ENCODE data around the gene FAHD1. TPM values are rescaled to one million over a fixed set of nuclear protein-coding genes. Genes with fewer than 3 reads are reported as not detected.

The FAHD1 gene
- total RNA-seq, 4 donors from 2014 or later = 40.9 to 52.5 (median 45.0) TPM

GRCh38 chr16:1782408-1783264, 44.4 kb upstream of the FAHD1 start, which contains the start of the genes NUBP2 and SPSB3:
TSS of gene NUBP2 (plus strand) at chr16:1782960. CDS start at chr16:1783021, 61 bp downstream.
TSS of gene SPSB3 (minus strand) at chr16:1782571. CDS start at chr16:1781483, 1,088 bp downstream.
- H3K9me3 ChIP-seq = no peaks in the 10 kb centered on the region
- peaks cover 14 to 28% of the 10 kb centered on the region in 2 donors for H3K4me1 ChIP-seq
- WGBS, 2 donors = 0% methylated on average over 1 to 7 of the region's 102 CpGs
- peak; percentile 100 for DNase-seq
- H3K36me3 ChIP-seq = peaks cover 13 to 15% of the 10 kb centered on the region in 2 donors
- H3K4me3 ChIP-seq (replicated peaks in 1 of 3) = peak within 1 kb of the TSS; percentile 61 to 92 (median 75)
- peak within 1 kb of the TSS in 1 of 3 donors; percentile 60 for H3K27ac ChIP-seq
- TF ChIP-seq POLR2A (IDR thresholded peaks at IDR 0.05) = peak in 1 of 2 donors; percentile 66
- TF ChIP-seq, protein P1, sequence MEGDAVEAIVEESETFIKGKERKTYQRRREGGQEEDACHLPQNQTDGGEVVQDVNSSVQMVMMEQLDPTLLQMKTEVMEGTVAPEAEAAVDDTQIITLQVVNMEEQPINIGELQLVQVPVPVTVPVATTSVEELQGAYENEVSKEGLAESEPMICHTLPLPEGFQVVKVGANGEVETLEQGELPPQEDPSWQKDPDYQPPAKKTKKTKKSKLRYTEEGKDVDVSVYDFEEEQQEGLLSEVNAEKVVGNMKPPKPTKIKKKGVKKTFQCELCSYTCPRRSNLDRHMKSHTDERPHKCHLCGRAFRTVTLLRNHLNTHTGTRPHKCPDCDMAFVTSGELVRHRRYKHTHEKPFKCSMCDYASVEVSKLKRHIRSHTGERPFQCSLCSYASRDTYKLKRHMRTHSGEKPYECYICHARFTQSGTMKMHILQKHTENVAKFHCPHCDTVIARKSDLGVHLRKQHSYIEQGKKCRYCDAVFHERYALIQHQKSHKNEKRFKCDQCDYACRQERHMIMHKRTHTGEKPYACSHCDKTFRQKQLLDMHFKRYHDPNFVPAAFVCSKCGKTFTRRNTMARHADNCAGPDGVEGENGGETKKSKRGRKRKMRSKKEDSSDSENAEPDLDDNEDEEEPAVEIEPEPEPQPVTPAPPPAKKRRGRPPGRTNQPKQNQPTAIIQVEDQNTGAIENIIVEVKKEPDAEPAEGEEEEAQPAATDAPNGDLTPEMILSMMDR (IDR thresholded peaks at IDR 0.05) = no peak
- intact Hi-C loops (cut with DNase I) = no loop called here
- H3K27me3 ChIP-seq = no peaks in the 10 kb centered on the region

- TF ChIP-seq, protein P1 (IDR thresholded peaks at IDR 0.05) = no peak
- no peak for TF ChIP-seq POLR2A (IDR thresholded peaks at IDR 0.05)
- peaks cover 14 to 24% of the 10 kb centered on the region in 2 donors for H3K4me1 ChIP-seq
- peaks cover 23 to 24% of the 10 kb centered on the region in 2 donors for H3K36me3 ChIP-seq
- intact Hi-C loops (cut with DNase I) = no loop called here
- no peak overlapping the region for H3K27ac ChIP-seq
- no peak overlapping the region for H3K4me3 ChIP-seq (replicated peaks in 1 of 3)
- 85 to 89% methylated on average over 23 to 24 of the region's 26 CpGs for WGBS, 2 donors
- no peaks in the 10 kb centered on the region for H3K27me3 ChIP-seq
- H3K9me3 ChIP-seq = no peaks in the 10 kb centered on the region
- no peak for DNase-seq
Measured at GRCh38 chr16:1784977-1785845, 41.8 kb upstream of the FAHD1 start.

- no peak for TF ChIP-seq POLR2A (IDR thresholded peaks at IDR 0.05)
- TF ChIP-seq, protein P1 (IDR thresholded peaks at IDR 0.05) = no peak
- Histone ChIP-seq H3K4me3 (replicated peaks in 1 of 3) (no peak overlapping the region), H3K27ac (no peak overlapping the region), H3K9me3 (no peaks in the 10 kb centered on the region), H3K4me1 (peaks cover 14 to 21% of the 10 kb centered on the region in 2 donors), H3K27me3 (no peaks in the 10 kb centered on the region), H3K36me3 (peaks cover 17 to 21% of the 10 kb centered on the region in 2 donors)
- intact Hi-C loops (cut with DNase I) = no loop called here
- DNase-seq = no peak
- 93 to 95% methylated on average over 11 to 14 of the region's 14 CpGs for WGBS, 2 donors
Measured at GRCh38 chr16:1785846-1786170, 41.2 kb upstream of the FAHD1 start.

- peaks cover 17 to 21% of the 10 kb centered on the region in 2 donors for H3K36me3 ChIP-seq
- no peaks in the 10 kb centered on the region for H3K27me3 ChIP-seq
- TF ChIP-seq POLR2A (IDR thresholded peaks at IDR 0.05) = no peak
- TF ChIP-seq, protein P1 (IDR thresholded peaks at IDR 0.05) = no peak
- no peak for DNase-seq
- H3K9me3 ChIP-seq = no peaks in the 10 kb centered on the region
- 91% methylated on average over 19 to 30 of the region's 51 CpGs for WGBS, 2 donors
- intact Hi-C loops (cut with DNase I) = no loop called here
- H3K4me1 ChIP-seq = peaks cover 9 to 15% of the 10 kb centered on the region in 2 donors
- no peak overlapping the region for H3K27ac ChIP-seq
- no peak overlapping the region for H3K4me3 ChIP-seq (replicated peaks in 1 of 3)
Measured at GRCh38 chr16:1786242-1787055, 40.6 kb upstream of the FAHD1 start.
